Tibial nerve (tissue), 4 donors: Measurements from ENCODE around the gene ADI1.

Experiments used
- EP300 ChIP-seq, 2 donors: sonication (generic); formaldehyde crosslinking; IDR thresholded peaks; one replicate each; pipeline ENCODE4 v1.6.1; 2017; ENCODE audit warnings: antibody characterized with exemption in 2 of 2, mild to moderate bottlenecking in 1 of 2
- POLR2A ChIP-seq, 2 donors: fragments of 450-650 bp; IDR thresholded peaks; one replicate each; pipeline ENCODE4 v1.6.1; 2017; ENCODE audit warnings: antibody characterized with exemption in 2 of 2, mild to moderate bottlenecking in 2 of 2, moderate library complexity in 2 of 2
- TF ChIP-seq, protein P1 (sequence below), 5 experiments: fragments of 200-600 bp in 3 of 5; fragments of 450-650 bp in 2 of 5; sonication (generic) in 3 of 5; IDR thresholded peaks; one replicate each; pipeline ENCODE4 v1.5.1; 2016 to 2019; ENCODE audit warnings: antibody characterized with exemption in 5 of 5, mild to moderate bottlenecking in 3 of 5, moderate library complexity in 2 of 5

DNA sequence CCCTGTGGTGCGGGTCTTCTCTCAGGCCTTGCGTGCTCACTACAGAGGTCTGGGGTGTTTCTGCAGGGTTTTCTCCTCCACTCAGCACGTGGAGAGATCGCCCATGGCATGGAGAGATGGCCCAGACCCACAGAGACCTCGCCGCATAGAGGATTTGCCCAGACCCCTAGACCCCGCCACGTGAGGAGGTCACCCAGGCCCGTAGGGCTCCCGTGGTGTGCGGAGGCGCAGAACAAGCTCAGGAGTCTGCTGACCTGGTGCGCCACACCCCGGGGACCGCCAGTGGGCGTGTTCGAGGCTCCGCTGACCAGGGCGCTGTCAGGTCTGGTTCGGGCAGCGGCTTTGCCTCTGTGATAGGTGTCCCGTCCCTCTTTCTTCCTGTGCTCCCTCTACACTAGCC is 64.5 kb downstream of the ADI1 start:
- TF ChIP-seq, protein P1, sequence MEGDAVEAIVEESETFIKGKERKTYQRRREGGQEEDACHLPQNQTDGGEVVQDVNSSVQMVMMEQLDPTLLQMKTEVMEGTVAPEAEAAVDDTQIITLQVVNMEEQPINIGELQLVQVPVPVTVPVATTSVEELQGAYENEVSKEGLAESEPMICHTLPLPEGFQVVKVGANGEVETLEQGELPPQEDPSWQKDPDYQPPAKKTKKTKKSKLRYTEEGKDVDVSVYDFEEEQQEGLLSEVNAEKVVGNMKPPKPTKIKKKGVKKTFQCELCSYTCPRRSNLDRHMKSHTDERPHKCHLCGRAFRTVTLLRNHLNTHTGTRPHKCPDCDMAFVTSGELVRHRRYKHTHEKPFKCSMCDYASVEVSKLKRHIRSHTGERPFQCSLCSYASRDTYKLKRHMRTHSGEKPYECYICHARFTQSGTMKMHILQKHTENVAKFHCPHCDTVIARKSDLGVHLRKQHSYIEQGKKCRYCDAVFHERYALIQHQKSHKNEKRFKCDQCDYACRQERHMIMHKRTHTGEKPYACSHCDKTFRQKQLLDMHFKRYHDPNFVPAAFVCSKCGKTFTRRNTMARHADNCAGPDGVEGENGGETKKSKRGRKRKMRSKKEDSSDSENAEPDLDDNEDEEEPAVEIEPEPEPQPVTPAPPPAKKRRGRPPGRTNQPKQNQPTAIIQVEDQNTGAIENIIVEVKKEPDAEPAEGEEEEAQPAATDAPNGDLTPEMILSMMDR (IDR thresholded peaks at IDR 0.05) = no peak
- TF ChIP-seq EP300 (IDR thresholded peaks at IDR 0.05) (no peak), POLR2A (IDR thresholded peaks at IDR 0.05) (no peak)
